GM12878 (cell line): Measurements from ENCODE around the gene SSH3. TPM values are rescaled to one million over a fixed set of nuclear protein-coding genes. Genes with fewer than 3 reads are reported as not detected.

Source experiments
- ATAC-seq: fragments of 200-7000 bp; cut with Tn5 transposase; 3 replicates; pipeline ENCODE4 v1.9.1; 2020; ENCODE audit warnings: mild to moderate bottlenecking, moderate library complexity
- BruUV-seq: library from RNA; stranded (reverse); fragments of 400-500 nt; replicated peaks from 2 replicates; lab custom pipeline; 2021; lab: Mats Ljungman, UMichigan
- CTCF ChIA-PET: fragments of 300-600 bp; sonication (Branson Sonifier 250); formaldehyde crosslinking; extraction: SDS; loops from one replicate; lab custom pipeline; 2021; ENCODE audit warnings: inconsistent platforms; lab: Yijun Ruan, JAX
- POLR2A ChIA-PET: fragments of 350-600 bp; formaldehyde crosslinking; extraction: SDS; loops from one replicate; lab custom pipeline; 2021; ENCODE audit warnings: inconsistent platforms; lab: Charles Lee
- RAD21 ChIA-PET: fragments of 300-600 bp; sonication (Branson Sonifier 250); formaldehyde crosslinking; loops from one replicate; lab custom pipeline; 2023; ENCODE audit warnings: antibody characterized with exemption; ENCODE audit not compliant: unreplicated experiment; lab: Charles Lee
- SMC1A ChIA-PET: fragments of 300-600 bp; sonication (Branson Sonifier 250); formaldehyde crosslinking; loops from one replicate; lab custom pipeline; 2023; ENCODE audit not compliant: unreplicated experiment, uncharacterized antibody; lab: Charles Lee
- DNase-seq: peaks from one replicate; pipeline ENCODE4 v3.0.0-alpha.2; 2011; ENCODE audit warnings: low read depth, low spot score
- FAIRE-seq: peaks from 3 replicates; lab custom pipeline; 2011; peaks lifted over from hg19 to GRCh38; lab: Jason Lieb, UNC
- H2AFZ ChIP-seq: 2 replicates; pipeline ENCODE4 v1.6.0; 2011; ENCODE audit warnings: low read depth, low read length, control low read depth; ENCODE audit not compliant: control insufficient read depth
- H3K27ac ChIP-seq: 2 replicates; pipeline ENCODE4 v1.5.1; 2011; ENCODE audit warnings: control low read depth; ENCODE audit not compliant: control insufficient read depth, insufficient read depth
- H3K27me3 ChIP-seq, 2 experiments: replicated peaks in 1 of 2; 2 replicates each; pipeline versions ENCODE4 v1.6.0 to v1.6.1; 2011; ENCODE audit warnings: low read length in 1 of 2; ENCODE audit not compliant: control insufficient read depth in 2 of 2, insufficient read depth in 2 of 2
- H3K36me3 ChIP-seq, 2 experiments: 2 replicates each; pipeline ENCODE4 v1.5.1; 2011; ENCODE audit warnings: low read length in 1 of 2; ENCODE audit not compliant: control insufficient read depth in 2 of 2, insufficient read depth in 2 of 2
- H3K4me1 ChIP-seq: 2 replicates; pipeline ENCODE4 v1.6.1; 2011; ENCODE audit warnings: mild to moderate bottlenecking, low read length, moderate library complexity, mixed read lengths; ENCODE audit not compliant: control insufficient read depth, insufficient read depth
- H3K4me2 ChIP-seq: 2 replicates; pipeline ENCODE4 v1.6.0; 2011; ENCODE audit warnings: control low read depth; ENCODE audit not compliant: control insufficient read depth, insufficient read depth
- H3K4me3 ChIP-seq: fragments of 200-600 bp; sonication (generic); 2 replicates; pipeline ENCODE4 v1.5.1; 2016
- H3K79me2 ChIP-seq: 2 replicates; pipeline ENCODE4 v1.6.0; 2011; ENCODE audit warnings: low read length; ENCODE audit not compliant: control insufficient read depth, insufficient read depth
- H3K9ac ChIP-seq: 2 replicates; pipeline ENCODE4 v1.8.0; 2011; ENCODE audit warnings: low read length, control low read depth, mixed read lengths; ENCODE audit not compliant: control insufficient read depth, insufficient read depth
- H3K9me3 ChIP-seq: replicated peaks from 3 replicates; pipeline ENCODE4 v1.5.1; 2011; ENCODE audit warnings: mild to moderate bottlenecking, low read length; ENCODE audit not compliant: control insufficient read depth, insufficient read depth
- H4K20me1 ChIP-seq: 2 replicates; pipeline ENCODE4 v1.6.0; 2011; ENCODE audit not compliant: control insufficient read depth, insufficient read depth
- BHLHE40 ChIP-seq, 2 experiments: fragments of 450-650 bp in 1 of 2; IDR thresholded peaks; 2 replicates each; pipeline ENCODE4 v1.6.1; 2011 to 2017; ENCODE audit warnings: low read depth in 2 of 2, borderline replicate concordance in 1 of 2, improper control_type of control experiment in 1 of 2, low read length in 1 of 2, mild to moderate bottlenecking in 1 of 2
- GATAD2B ChIP-seq: fragments of 450-650 bp; conservative IDR thresholded peaks from 2 replicates; pipeline ENCODE4 v1.6.1; 2017; ENCODE audit warnings: low read depth, mild to moderate bottlenecking, moderate library complexity
- MEF2B ChIP-seq: fragments of 450-650 bp; IDR thresholded peaks from 2 replicates; pipeline ENCODE4 v1.6.1; 2018; ENCODE audit warnings: mild to moderate bottlenecking, moderate library complexity; ENCODE audit not compliant: partially characterized antibody, poor library complexity, severe bottlenecking
- NBN ChIP-seq: fragments of 450-650 bp; IDR thresholded peaks from 2 replicates; pipeline ENCODE4 v1.6.1; 2016
- NFIC ChIP-seq: IDR thresholded peaks from 2 replicates; pipeline ENCODE4 v1.6.1; 2012; ENCODE audit warnings: low read depth, mild to moderate bottlenecking, inconsistent platforms, low read length, moderate library complexity
- NR2F1 ChIP-seq: fragments of 450-650 bp; conservative IDR thresholded peaks from 2 replicates; pipeline ENCODE4 v1.6.1; 2017; ENCODE audit warnings: mild to moderate bottlenecking
- PAX8 ChIP-seq: fragments of 450-650 bp; IDR thresholded peaks from 2 replicates; pipeline ENCODE4 v1.6.1; 2017; ENCODE audit warnings: mild to moderate bottlenecking, moderate library complexity
- REST ChIP-seq: IDR thresholded peaks from 2 replicates; pipeline ENCODE4 v1.6.1; 2012; ENCODE audit warnings: mild to moderate bottlenecking, low read depth, low read length
- SMARCA5 ChIP-seq: fragments of 450-650 bp; IDR thresholded peaks from 2 replicates; pipeline ENCODE4 v1.6.1; 2017; ENCODE audit warnings: mild to moderate bottlenecking
- SPI1 ChIP-seq: IDR thresholded peaks from 2 replicates; pipeline ENCODE4 v1.6.1; 2011; ENCODE audit warnings: low read depth, mild to moderate bottlenecking, low read length, moderate library complexity, borderline replicate concordance; ENCODE audit not compliant: insufficient read depth
- STAT1 ChIP-seq: fragments of 450-650 bp; conservative IDR thresholded peaks from 2 replicates; pipeline ENCODE4 v1.6.1; 2014; ENCODE audit warnings: antibody characterized with exemption, mild to moderate bottlenecking
- TCF3 ChIP-seq: IDR thresholded peaks from 2 replicates; pipeline ENCODE4 v1.6.1; 2012; ENCODE audit warnings: low read depth, mild to moderate bottlenecking, low read length, borderline replicate concordance; ENCODE audit not compliant: insufficient read depth
- WGBS: methylation state at CpG from one replicate; pipeline ENCODE4 v1.1.6; 2016; ENCODE audit warnings: low lambda C conversion rate; ENCODE audit not compliant: insufficient replicate concordance, insufficient coverage; ENCODE audit errors: missing lambda C conversion rate; 5-methylcytosine and 5-hydroxymethylcytosine counted together
- in situ Hi-C: fragments of 300-500 bp; cut with MboI; formaldehyde crosslinking; loops from 9 replicates; pipeline ENCODE4 v1.14.3; 2018; ENCODE audit warnings: mixed read lengths
- intact Hi-C: fragments of 100-400 bp; cut with micrococcal nuclease; formaldehyde crosslinking; loops from one replicate; pipeline ENCODE4 v1.14.2; 2022; ENCODE audit not compliant: unreplicated experiment
- polyA plus RNA-seq, 11 experiments: library from polyadenylated mRNA; depleted of rRNA in 4 of 11; unstranded in 6 of 11; stranded (reverse) in 5 of 11; fragments of >200 nt; fragmentation: Nextera tagmentation in 4 of 11; fragmentation: Illumina TruSeq in 1 of 11; extraction: Ambion mirVana in 4 of 11; extraction: Trizol in 1 of 11; gene quantifications; 1 replicate in 1 of 11; 2 replicates in 10 of 11; pipeline versions ENCODE4 v1.2.1 to v1.2.3, GENCODE V29; 2011 to 2016; ENCODE audit warnings: inconsistent platforms in 2 of 11, missing spikeins in 2 of 11, low read depth in 1 of 11
- total RNA-seq, 4 experiments: library from RNA; depleted of rRNA in 3 of 4; stranded (reverse); fragments of >200 nt in 3 of 4; fragmentation: Illumina TruSeq in 1 of 4; extraction: Trizol in 1 of 4; gene quantifications; 2 replicates each; pipeline versions ENCODE4 v1.2.1 to v1.2.3, GENCODE V29; 2013 to 2021
- TF ChIP-seq, protein P1 (sequence below): IDR thresholded peaks from 2 replicates; pipeline ENCODE4 v1.6.1; 2011; ENCODE audit warnings: low read depth, low read length, improper control_type of control experiment, borderline replicate concordance

SSH3 gene
- total and polyA plus RNA-seq, 10 of the 15 experiments (the other 5 are each of a cell fraction or from before 2014, with no cell fraction given): 0.05 to 0.83 (median 0.28) TPM; not detected in 3

DNA sequence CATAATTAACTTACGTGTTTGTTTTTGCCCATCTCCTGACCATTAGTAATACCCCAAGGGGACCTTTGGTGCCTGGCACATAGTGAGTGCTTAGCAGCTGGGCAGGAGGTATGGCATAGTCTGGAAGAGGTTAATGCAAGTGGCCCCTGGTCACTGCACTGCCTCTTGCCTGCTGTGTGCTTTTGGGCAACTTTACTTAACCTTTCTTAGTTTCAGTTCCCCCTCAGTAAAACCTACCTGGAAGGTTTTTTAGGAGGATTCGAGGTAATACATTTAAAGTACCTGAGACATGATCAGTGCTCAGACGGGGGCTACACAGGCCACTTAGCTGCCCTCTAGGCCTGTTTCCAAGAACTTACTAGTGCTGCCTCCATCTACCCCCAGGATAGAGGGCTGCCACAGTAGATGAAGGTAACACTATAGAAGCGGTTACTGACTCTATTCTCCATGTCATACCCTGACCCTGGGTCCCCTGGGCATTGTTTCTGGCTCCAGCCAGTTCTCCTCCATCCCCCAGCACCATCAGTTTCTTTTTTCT is 46.7 kb downstream of the SSH3 start:
- BruUV-seq: no TSS peak

More for the DNA sequence above, 46.7 kb downstream of the SSH3 start:
- Histone ChIP-seq H3K36me3 (no peaks in the 10 kb centered on the region), H3K79me2 (peaks cover 19% of the 10 kb centered on the region), H3K9ac (no peak overlapping the region), H3K4me1 (peaks cover 54% of the 10 kb centered on the region), H3K4me3 (no peak overlapping the region)
- ChIA-PET POLR2A (interaction anchor here (0.7 to 11.4 kb wide), 7 partner anchors 29 to 82 kb away, joined by 3 to 183 read pairs (median 4); partner anchors contain the start of gene GRK2), SMC1A (interaction anchor here (1.7 to 15.8 kb wide), 2 partner anchors 28 to 32 kb away, joined by 4 to 646 read pairs; partner anchors contain the start of gene CLCF1), CTCF (interaction anchor here (1.1 to 26.2 kb wide), 6 partner anchors 30 to 319 kb away, joined by 3 to 1301 read pairs (median 8); partner anchors contain the start of genes CLCF1 and RAD9A)
- no peak for ATAC-seq
- TF ChIP-seq PAX8 (no peak), REST (no peak), NR2F1 (peak; percentile 58), NBN (no peak), BHLHE40 (IDR thresholded peaks at IDR 0.05; ENCODE audit: borderline replicate concordance in 1 of 2, low read depth in 2 of 2, low read length in 1 of 2) (no peak), SPI1 (peak; percentile 80; the same call in 1 of the 2 replicates), STAT1 (no peak), NFIC (no peak), SMARCA5 (no peak), GATAD2B (0 out of 2 replicates have a peak, but pooled peaks have one; percentile 25), MEF2B (peak; percentile 53), TCF3 (no peak)
- TF ChIP-seq, protein P1, sequence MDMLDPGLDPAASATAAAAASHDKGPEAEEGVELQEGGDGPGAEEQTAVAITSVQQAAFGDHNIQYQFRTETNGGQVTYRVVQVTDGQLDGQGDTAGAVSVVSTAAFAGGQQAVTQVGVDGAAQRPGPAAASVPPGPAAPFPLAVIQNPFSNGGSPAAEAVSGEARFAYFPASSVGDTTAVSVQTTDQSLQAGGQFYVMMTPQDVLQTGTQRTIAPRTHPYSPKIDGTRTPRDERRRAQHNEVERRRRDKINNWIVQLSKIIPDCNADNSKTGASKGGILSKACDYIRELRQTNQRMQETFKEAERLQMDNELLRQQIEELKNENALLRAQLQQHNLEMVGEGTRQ: no peak
- TF ChIP-seq, all 136 proteins: peak for 4
- DNase-seq (no peak), FAIRE-seq (no peak)
- in situ Hi-C loops (loop anchor here (5.0 kb wide), 1 partner anchor 37 kb away; no protein-coding TSS in a partner anchor), intact Hi-C loops (no loop called here)
- Histone ChIP-seq H4K20me1 (no peaks in the 10 kb centered on the region), H2AFZ (no peak overlapping the region), H3K9me3 (no peaks in the 10 kb centered on the region), H3K4me2 (no peak overlapping the region; the same call in 1 of the 2 replicates), H3K27ac (no peak overlapping the region), H3K27me3 (no peaks in the 10 kb centered on the region)
- RAD21 ChIA-PET: interaction anchor here (1.0 to 10.1 kb wide), 4 partner anchors 21 to 118 kb away, joined by 3 to 525 read pairs (median 98); partner anchors contain the start of gene CLCF1
- WGBS: 37% methylated on average over 4 of the region's 4 CpGs
